ENCODE data around the gene SOCS7.

The SOCS7 gene

GRCh38 chr17:38369124-38369886 lies 17.7 kb downstream of the SOCS7 start:
- DNase-seq, result no peak

GRCh38 chr17:38379448-38379847 lies 27.8 kb downstream of the SOCS7 start:
- no peak for DNase-seq

- no peak for DNase-seq
Observed at GRCh38 chr17:38395090-38395489, 43.4 kb downstream of the SOCS7 start.

- DNase-seq, result no peak
Observed at GRCh38 chr17:38397227-38397626, 45.6 kb downstream of the SOCS7 start.

- no peak for DNase-seq
Observed at GRCh38 chr17:38400286-38400685, 48.6 kb downstream of the SOCS7 start.

- no peak for DNase-seq
Observed at GRCh38 chr17:38401459-38401858, 49.8 kb downstream of the SOCS7 start.

DNA sequence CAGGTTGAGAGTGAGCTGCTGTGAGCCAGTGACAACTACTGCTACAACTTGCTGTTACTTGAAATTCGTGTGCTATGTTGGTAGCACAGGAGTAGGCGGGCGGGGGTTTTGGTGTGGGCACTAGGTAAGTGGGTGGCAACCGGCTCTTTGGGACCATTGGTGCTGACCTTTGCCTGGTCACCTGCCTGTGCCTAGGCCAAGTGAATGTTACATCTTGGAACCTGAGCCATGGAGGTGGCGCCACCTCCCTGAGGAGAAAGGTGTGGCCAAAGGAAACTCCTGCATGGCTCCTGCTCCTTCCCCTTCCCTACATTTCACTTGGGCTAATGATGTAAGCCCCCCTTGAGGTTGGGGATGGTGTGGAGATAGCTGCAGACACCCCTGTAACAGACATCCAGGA lies 51.3 kb downstream of the SOCS7 start:
- no peak for DNase-seq

GRCh38 chr17:38403491-38403890 lies 51.8 kb downstream of the SOCS7 start:
- DNase-seq, result no peak

GRCh38 chr17:38404174-38404943 lies 52.7 kb downstream of the SOCS7 start:
- DNase-seq, result no peak

DNA sequence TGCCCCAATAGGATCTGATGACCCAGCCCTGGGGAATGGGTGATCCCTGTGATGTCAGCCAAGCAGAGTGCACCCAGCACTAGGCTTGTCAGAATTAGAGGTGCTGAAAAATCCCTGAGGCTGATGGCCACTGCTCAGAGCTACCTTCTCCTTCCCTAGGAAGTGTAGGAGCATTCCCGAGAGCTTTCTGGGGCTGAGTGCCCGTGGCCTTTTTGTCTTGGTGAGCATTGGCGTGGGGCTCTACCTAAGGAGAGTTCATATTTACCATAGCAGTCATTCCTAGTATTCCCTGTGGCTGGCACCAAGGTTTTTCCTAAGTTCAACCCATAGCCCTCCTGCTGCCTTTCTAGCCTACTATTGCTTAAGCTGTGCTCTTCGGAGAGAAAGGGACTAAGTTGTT lies 54.0 kb downstream of the SOCS7 start:
- DNase-seq, result no peak

DNA sequence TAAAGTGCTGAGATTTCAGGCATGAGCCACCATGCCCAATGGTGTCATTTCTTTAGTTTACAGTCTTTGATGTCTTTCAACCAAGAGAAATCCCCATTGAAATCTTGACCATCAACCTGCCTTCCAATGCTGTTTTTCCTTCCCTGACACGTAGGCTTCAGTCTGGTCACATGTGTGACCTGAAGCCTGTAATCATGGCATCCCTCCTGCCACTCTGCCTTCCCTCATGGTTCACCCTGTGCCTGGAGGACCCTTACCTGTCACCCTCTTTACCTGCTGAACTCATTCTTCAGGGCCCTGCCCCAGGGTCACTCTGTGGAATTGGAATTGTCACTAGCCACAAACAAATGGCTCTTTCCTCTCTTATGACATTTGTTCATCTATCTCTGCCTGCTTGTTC lies 58.6 kb downstream of the SOCS7 start:
- DNase-seq, result no peak

DNA sequence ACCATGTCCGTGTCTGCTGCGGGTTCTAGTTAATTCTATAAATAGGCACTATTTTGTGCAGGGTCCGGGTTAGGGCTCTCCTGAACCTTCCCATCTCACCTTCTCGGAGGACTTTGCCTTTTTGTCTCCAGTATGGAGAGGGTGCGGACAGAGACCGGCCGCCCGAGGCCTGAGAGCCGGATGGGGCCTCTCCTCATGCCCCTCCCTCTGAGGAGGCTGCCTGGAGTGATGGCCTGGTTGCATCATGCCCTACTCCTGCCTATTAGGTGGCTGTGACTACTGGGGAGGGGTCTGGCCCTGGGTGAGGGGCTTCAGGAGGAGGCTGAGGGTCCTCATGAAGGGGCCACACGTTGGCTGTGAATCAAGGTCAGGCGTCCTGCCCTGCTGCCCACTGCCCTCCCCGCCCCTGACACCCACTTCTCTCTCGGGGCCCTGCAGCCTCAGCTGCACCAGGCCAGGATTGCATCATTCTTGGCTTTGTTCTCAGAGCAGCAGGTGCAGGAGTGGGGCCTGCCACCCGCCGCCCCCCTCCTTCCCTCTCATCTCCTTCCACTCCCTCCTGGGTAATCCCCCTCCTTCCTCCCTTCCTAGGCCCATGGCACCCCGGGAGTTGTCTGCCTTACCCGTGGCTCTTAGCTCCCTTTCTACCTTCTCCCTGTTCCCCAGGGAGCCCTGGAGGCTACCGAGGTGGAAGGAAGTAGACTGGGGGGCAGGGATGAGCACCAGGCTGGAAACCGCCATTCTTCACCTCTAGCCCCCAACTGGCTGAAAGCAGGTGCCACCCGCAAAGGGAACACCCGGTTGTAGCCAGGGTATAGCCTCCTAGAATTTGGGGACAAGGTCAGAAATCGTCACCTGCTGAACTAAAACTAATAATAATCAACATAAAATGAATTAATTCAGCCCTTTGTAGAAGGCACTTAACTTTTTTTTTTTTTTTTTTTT lies 63.9 kb downstream of the SOCS7 start:
- peak; percentile 83 for DNase-seq

DNA sequence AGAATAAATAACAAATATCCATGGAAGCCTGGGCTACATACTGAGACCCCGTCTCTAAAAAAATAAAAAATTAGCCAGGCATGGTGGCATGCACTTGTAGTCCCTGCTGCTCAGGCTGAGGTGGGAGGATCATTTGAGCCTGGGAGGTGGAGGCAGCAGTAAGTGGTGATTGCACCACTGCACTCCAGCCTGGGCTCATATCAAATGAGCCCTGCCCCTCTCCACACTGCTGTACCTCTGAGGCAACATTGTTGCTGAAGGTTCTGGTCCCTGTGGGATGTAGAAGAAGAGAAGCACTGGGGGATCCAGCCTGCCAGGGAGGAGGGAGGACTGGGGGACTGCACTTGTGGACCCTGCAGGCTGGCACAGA lies 65.2 kb downstream of the SOCS7 start:
- no peak for DNase-seq

DNA sequence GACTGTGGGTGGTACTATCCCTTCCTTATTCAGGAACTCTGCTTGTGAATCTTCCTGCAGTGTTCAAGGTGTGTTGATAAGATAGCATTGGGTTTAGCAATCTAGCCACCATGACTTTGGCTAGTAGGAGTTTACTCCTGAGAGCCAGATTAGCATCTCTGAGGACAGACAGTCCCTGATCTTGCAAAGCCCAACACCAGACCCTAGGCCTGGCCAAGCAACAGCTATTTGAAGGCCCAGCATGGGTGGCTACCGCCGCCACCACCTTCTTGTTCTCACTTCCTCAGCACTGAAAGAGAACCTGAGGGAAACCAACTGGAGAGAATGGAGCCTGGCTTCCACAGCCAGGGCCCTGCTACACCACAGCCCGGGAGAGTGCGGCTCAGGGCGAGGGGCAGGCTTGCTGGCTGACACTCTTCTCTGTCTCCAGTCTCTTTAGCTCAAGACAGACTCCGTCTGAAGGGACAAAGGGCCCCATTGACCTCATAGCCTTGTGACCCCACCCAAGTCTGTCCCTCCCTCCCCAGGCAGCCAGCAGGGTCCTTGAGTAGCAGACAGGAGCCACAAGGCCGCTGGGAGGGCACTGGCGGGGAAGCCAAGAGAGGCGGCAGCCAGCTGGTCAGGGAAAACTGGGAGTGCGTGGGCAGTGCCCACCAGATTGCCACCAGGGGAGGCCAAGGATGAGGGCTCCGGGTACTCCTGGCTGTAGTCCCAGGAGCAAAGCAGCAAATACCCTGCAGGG lies 65.7 kb downstream of the SOCS7 start:
- peak; percentile 33 for DNase-seq

GRCh38 chr17:38418062-38418692 lies 66.5 kb downstream of the SOCS7 start:
- DNase-seq, result no peak

DNA sequence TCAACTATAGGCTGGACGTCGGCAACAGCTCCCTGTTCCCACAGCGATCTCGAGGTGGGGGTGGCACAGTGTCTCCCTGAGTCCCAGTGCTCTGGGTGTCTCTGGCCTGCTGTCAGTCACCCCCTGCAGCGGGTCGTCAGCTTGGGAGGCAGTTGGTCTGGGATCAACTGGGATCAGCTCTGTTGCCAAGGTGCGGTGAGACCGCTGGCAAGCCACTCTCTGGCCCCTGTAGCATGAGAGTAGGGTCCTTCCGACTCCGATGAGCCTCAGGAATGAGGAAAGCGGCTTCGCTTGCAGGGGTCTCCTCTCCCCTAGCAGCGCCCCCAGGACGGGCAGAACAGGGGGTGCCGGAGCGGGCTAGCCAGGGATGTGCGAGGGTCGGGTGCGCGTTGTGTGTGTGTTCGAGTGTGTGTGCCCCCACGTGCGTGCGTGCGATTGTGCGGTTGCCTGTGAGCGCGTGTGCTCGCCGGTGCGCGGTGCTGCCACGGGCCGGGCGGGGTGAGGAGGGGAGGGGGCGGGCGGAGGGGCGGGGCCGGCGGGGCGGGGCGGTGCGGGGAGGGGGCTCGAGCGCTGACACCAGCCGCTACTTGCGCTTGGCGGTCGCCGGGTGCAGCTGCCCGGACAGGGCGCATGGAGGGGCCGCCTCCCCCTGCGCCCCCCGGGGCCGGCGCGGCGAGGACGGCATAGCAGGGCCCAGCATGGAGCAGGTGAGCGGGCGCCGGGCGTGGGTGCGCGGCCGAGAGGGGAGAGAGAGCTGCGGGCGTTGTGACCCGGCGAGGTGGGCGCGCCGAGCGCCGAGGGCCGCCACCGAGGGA lies 67.3 kb downstream of the SOCS7 start:
- DNase-seq, result no peak

DNA sequence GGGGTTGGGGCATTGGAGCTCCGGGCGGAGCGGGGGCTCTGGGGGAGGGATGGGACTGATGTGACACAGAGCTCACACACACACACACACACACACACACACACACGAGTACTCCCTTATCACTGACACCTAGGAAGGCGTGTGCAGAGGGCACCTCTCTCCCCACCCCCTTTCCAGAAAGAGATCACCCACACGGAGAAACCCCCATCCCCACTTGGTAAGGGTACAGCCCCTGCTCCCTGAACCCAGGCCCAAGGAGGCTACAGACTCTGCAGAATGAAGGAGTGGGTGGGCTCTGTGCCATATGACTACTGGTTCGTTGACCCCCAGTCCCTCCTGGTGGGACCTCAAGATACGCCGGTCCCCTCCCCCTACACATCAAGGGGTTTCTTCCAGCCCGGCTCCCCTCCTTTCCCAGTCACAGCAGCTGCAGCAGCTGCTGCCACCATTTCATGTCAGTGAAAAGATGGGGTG lies 67.9 kb downstream of the SOCS7 start:
- DNase-seq, result no peak

- DNase-seq, result no peak
Observed at GRCh38 chr17:38420518-38420917, 68.9 kb downstream of the SOCS7 start.

- no peak for DNase-seq
Observed at GRCh38 chr17:38421171-38421841, 69.7 kb downstream of the SOCS7 start.
